ENCODE results near the gene NUDT4.

NUDT4 gene

DNA sequence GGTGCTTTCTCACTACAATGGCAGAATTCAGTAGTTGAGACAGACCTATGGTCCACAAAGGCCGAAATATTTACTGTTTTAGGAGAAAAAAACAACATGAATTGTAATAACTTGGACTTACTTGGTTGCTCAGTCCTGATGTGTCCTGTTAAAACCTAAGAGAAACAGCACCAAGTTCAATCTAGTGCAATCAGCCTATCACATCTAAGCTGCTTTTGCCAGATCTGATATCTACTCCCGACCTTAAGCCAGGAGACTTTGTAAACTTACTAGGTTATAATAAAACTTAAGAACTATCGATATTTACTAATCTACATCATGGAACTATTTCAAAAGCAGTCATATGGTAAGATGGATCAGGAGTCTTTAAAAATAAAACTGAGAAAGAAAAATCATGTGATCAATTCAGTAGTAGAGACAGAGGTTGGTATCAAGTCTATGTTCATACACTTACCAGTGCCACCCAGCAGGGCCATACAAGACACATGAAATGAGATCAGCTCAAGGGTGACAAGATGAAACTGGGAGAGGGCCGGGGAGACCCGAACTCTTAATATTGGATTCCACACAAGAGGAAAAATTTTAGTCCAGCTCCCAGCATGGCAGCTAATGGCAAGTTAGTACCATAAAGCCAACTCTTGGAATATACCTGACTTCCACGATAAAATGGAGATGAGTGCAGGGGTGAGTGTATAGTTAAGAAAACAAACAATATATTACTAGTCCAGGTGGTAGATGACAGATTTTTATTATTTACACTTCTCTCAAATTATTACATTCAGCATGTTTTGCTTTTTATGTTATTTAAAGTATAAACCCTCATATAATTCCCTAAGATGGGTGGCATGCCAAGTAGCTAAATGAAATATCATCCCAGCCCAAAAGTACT lies 27.5 kb downstream of the NUDT4 start:
- no peak for TF ChIP-seq GATA2 (IDR thresholded peaks at IDR 0.05; ENCODE audit: low read depth, low read length)
- no peak for TF ChIP-seq GATA3 (IDR thresholded peaks at IDR 0.05; ENCODE audit: low read depth, low read length)

DNA sequence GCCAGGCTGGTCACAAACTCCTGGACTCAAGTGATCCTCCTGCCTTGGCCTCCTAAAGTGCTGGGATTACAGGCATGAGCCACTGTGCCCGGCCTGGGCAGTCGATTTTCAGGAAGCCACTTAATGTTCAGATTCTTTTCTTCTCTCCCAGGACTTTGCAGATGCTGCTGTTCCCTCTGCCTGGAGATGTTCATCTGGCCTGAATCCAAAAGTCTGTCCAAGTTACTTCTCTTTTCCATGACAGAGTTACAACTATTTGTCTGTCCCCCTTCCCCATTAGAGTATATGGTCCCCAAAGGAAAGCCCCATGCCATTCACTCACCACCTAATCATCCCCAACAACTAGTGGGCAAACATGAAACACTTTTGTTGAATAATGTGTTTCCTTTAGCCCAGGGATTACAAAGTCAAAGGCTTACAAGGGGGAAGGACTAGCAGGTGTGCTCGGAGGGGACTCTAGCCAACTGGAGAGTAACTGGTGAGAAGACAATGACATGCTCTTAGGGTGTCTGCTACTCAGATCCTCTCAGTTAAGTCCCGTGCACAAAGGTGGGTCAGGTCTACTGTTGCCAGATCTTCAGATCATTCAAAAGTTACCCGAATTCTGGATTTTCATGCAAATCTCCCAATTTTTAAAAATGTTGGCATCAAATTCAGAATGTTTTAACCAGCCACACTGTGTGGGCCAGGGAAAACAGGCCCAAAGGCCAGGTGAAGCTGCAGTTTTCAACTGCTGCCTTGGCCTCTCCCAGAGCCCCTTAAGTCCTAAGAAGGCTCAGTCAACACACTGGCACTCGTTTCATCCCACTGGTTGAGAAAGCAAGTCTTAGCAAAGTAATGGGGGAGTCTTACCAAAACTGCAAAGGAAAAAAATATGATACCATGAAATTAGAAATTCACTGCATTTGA lies 29.6 kb downstream of the NUDT4 start:
- TF ChIP-seq GATA2 (IDR thresholded peaks at IDR 0.05; ENCODE audit: low read depth, low read length): no peak

DNA sequence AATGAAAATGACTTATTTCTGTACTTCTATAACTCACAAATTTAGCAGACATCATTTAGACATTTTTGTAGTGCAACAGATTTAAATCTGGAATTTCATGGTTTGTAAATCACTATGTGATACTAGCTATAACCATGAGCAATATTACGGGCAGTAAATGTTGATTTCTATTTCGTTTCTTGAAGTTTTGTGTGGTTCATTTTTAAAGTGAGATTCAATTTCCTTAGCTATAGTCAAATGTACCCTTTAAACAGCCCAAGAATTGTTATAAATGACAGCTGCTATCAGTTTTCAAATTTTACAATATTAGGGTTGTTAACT lies 30.2 kb downstream of the NUDT4 start:
- TF ChIP-seq GATA3 (IDR thresholded peaks at IDR 0.05; ENCODE audit: low read depth, low read length) (no peak), GATA2 (IDR thresholded peaks at IDR 0.05; ENCODE audit: low read depth, low read length) (no peak)

DNA sequence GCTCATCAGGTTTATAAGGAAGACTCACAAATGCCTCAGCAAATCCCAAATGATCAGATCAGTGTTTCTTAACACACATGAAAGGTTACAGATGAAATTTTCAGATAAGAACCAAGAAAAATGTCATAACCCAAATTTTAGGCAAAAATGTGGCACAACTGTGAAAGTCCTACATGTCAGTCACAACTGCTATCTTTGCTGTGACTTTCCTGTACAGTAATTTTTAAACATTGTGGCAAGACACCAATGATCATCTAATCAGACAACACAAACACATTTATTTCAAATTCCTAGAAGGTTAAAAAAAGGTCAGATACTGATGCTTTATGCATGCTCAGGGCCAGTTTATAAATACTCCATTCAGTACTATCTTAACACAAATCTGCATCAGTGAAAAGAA lies 31.1 kb downstream of the NUDT4 start:
- TF ChIP-seq GATA3 (IDR thresholded peaks at IDR 0.05; ENCODE audit: low read depth, low read length): no peak
- no peak for TF ChIP-seq GATA2 (IDR thresholded peaks at IDR 0.05; ENCODE audit: low read depth, low read length)

DNA sequence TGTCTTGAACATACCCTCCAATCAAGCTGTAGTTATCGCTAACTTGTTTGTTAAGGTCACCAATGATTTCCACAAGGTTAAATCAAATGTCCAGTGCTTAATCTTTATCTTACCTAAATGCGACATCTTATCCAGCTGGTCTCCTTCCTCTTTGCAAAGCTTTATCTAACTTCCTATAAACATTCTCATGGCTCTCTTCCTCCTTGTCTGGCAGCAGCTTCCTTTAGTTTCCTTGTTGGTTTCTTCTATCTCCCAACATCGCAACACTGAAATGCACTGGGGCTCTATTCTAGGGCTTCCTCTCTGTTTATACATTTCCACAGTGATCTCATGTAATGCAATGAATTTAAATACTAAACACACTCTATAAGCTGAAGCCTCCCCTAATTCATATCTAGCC lies 35.3 kb downstream of the NUDT4 start:
- TF ChIP-seq GATA3 (IDR thresholded peaks at IDR 0.05; ENCODE audit: low read depth, low read length) (no peak), GATA2 (IDR thresholded peaks at IDR 0.05; ENCODE audit: low read depth, low read length) (no peak)

DNA sequence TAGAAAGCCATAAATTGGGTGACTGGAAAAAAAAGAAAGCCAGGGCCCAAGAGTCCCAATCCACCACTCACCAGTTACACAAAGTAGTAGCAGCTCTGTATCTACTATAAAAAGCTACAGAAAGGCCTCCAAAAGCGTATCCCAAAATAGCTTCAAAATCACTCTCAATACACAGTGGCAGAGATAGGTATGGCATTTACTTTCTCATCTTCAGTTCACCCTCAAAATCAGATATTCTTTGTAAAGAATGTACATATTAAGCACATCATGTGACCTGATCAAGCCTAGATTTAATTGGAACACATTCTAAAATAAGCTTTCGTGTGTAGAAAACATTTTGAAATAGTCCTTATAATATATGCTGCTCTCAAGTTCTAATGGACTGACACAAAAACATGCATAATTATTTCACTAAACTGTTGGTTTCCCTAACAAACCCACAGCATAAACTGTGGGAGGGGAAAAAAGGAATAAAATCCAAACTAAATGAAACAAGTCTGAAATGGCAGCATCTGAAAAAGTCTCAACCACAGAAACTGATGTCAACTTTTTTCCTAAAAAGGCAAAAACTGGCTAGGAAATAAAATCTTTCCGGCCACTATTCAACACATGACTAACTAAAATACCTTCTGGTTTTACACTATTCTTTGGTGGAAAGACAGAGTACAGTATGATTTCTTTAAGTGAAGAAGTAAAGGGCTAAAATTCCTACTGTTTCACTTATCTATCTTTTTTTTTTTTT lies 38.2 kb downstream of the NUDT4 start:
- TF ChIP-seq GATA2 (IDR thresholded peaks at IDR 0.05; ENCODE audit: low read depth, low read length) (no peak), GATA3 (IDR thresholded peaks at IDR 0.05; ENCODE audit: low read depth, low read length) (no peak)

DNA sequence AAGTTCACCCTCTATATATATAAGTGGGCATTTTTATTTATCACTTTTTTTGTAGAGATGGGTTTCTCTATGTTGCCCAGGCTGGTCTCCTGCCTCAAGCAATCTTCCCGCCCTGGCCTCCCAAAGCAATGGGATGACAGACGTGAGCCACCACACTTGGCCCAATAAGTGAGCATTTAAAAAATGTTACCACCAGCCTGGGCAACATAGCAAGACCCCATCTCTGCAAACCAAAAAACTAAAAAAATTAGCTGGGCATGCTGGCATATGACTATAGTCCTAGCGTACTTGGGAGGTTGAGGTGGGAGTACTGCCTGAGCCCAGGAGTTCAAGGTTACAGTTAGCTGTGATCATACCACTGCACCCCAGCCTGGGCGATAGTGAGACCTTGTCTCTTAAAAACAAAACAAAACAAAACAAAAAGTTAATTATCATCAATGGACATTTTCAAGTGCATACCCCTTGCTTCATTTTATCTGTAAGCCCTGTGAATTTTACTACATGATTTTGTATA lies 40.3 kb downstream of the NUDT4 start:
- TF ChIP-seq GATA2 (IDR thresholded peaks at IDR 0.05; ENCODE audit: low read depth, low read length): no peak
- TF ChIP-seq GATA3 (IDR thresholded peaks at IDR 0.05; ENCODE audit: low read depth, low read length): no peak

DNA sequence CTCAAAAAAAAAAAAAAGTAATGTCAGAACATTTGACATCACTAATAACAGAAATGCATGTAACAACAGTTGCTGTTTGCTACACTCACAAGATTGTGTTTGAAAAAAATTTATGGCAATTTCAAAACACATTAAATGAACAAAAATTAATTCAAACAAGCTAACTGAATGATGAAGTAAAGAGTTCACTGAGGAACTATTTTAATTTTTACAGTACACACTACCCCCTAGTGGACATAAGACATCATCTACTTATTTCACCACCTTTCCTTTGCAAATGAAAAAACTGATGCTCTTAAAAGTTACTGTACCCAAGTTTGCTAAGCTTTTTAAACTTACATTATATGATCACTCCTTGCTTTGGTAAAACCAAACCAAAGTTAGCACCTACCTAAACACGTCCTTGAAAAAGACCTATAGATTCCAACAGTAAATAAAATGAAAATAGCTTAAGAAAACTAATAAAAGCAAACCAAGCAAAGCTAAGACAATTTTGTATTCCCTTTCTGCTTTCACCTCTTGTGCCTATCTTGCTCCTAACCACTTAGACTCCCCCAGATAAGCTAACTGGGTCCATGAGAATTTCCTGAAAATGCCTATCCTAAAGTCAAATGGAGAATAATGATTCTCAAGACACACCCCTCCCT lies 41.8 kb downstream of the NUDT4 start:
- no peak for TF ChIP-seq GATA3 (IDR thresholded peaks at IDR 0.05; ENCODE audit: low read depth, low read length)

DNA sequence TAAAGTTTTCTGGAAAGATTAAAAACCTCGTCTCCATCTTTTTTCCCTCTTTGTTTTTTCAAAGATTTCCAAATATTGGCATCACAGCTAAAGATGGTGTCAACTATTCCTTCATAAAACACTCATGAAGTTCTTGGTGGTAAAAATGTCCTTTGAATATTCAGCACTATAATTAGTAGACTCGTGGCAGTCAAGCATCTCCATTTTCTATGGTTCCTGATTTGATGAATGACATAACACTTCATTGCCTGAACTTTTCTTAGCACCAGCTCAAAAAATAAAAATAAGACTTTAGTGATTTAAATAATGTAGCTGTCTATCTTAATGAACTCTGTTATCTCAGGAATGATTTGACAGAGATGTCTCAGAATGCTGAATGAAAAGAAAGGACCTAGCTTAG lies 44.3 kb downstream of the NUDT4 start:
- no peak for TF ChIP-seq GATA3 (IDR thresholded peaks at IDR 0.05; ENCODE audit: low read depth, low read length)
- no peak for TF ChIP-seq GATA2 (IDR thresholded peaks at IDR 0.05; ENCODE audit: low read depth, low read length)

DNA sequence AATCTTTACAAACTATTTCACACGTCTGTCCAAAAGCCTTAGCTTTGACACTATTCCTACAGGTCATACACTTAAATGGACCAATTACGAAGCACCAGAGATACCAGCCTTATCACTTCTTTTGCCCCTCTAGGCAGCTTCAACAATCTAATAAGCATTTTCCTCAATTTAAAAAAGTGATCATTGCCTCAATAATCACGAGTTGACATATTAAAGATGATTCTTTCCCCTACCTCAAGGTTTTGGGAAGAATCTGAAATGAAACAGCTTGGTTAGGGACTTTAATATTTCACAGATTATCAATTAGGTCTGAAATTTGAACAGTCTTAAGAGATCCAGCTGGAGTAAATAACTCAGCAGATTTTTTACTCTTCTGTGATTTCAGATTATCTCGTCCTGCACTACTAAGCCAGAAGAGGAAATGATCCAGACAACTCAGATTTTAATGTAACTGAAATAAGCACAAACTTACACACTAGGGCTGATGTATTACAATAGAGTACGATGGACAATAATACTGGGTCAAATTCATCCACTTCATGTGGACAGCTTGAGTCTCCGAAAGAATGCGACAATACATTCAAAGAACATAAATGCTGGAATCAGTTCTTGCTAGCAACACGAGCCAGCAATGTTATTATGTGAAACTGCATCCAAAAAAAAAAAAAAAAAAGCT lies 48.1 kb downstream of the NUDT4 start:
- TF ChIP-seq GATA3 (IDR thresholded peaks at IDR 0.05; ENCODE audit: low read depth, low read length): no peak
- TF ChIP-seq GATA2 (IDR thresholded peaks at IDR 0.05; ENCODE audit: low read depth, low read length): no peak

DNA sequence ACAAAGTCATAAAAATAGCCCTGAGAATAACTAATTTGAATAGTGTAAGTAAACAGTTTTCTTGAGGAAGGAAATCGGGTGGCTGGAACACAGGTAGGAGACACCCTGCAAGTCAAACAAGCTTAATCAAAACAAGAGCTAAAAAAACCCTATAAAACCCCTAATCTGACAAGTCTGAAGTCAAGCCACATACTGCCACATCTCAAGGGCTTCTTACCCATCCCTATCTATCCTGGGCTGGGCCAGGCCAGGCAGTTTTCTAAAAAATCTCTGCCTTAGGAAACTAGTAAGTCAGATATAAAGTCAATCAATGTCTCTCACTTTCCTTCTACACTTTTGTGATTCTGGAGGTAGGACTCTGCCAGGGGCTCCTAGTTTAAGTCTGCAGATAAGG lies 48.7 kb downstream of the NUDT4 start:
- no peak for TF ChIP-seq GATA3 (IDR thresholded peaks at IDR 0.05; ENCODE audit: low read depth, low read length)

DNA sequence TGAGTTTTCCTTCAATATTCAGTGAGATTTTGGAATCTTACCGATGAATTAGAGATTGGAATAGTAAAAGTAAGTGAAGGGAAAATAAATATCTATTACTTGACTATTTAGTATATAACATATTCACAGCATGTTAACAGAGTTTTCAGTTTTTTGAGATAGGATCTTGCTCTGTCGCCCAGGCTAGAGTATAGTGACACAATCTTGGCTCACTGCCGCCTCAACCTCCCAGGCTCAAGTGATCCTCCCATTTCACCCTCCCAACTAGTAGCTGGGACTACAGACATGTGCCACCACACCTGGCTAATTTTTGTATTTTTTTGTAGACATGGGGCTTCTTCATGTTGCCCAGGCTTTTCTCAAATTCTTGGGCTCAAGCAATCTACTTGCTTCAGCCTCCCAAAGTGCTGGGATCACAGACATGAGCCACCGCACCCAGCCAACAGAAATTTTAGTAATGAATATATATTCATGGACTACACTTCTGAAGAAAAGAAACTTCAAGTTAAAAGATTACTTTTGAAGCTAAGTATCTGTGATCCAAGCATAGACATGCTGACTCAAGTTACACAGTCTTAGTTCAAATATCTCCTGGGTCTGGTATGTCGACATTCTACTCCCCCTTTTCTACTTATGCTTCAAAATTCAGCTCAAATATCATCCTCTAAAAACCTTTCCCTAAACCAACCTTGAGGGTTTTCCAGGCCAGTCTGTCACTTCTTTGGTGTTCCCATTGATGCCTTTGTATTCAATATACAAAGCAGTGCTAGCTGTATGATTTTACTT lies 50.2 kb downstream of the NUDT4 start:
- TF ChIP-seq GATA2 (IDR thresholded peaks at IDR 0.05; ENCODE audit: low read depth, low read length) (no peak), GATA3 (IDR thresholded peaks at IDR 0.05; ENCODE audit: low read depth, low read length) (no peak)

DNA sequence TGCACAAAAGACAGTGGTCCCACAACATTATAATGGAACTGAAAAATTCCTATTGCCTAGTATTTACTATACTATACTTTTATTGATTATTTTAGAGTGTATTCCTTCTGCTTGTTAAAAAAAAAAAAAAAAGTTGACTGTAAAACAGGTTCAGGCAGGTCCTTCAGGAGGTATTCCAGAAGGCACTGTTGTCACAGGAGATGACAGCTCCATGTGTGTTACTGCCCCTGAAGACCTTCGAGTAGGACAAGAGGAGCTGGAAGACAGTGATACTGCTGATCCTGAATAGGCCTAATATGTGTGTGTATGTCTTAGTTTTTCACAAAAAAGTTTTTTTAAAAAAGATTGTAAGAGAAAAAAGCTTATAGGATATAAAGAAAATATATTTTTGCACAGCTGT lies 51.7 kb downstream of the NUDT4 start:
- TF ChIP-seq GATA3 (IDR thresholded peaks at IDR 0.05; ENCODE audit: low read depth, low read length): no peak
- no peak for TF ChIP-seq GATA2 (IDR thresholded peaks at IDR 0.05; ENCODE audit: low read depth, low read length)
